Activated CD8-positive, alpha-beta memory T cell treated with anti-CD3 and anti-CD28 coated beads, Interleukin-2, amount 50 U/mL, for 24 hours (primary cell): ENCODE results near the gene MMP3.
"Not testable (repeated sequence)": the region's sequence is repeated elsewhere in the genome, so short reads cannot be mapped to it uniquely, and the experiment has no call there.

Experiments
- DNase-seq: peaks from one replicate; pipeline ENCODE4 v3.0.0-alpha.2; 2020; ENCODE audit errors: extremely low read depth

Gene MMP3

DNA sequence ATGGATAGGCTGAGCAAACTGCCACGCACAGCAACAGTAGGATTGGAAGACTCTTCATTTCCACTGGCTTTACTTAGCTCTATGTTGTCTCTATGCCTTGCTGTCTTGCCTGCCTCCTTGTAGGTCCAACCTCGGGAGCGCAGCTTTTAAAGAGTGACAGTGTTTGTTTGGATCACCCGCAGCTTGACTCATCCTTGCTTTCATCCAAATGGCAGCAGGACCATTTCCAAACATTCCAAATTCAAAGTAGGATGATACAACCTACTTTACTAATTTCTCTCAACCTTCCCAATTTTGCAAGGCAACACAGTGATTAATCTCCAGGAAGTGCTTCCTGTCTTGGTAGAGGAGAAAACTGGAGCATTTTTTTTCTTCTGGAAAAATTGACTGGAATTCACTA lies at the start of gene MMP3:
Gene MMP3, minus strand, starts transcription at position 121 of the 400 bp plus-strand sequence. Its CDS starts 63 bp downstream, at position 58.
- no peak for DNase-seq

GRCh38 chr11:102891736-102892135 lies 48.3 kb upstream of the MMP3 start:
- DNase-seq = no peak

GRCh38 chr11:102886999-102887398 lies 43.6 kb upstream of the MMP3 start:
- DNase-seq = no peak

DNA sequence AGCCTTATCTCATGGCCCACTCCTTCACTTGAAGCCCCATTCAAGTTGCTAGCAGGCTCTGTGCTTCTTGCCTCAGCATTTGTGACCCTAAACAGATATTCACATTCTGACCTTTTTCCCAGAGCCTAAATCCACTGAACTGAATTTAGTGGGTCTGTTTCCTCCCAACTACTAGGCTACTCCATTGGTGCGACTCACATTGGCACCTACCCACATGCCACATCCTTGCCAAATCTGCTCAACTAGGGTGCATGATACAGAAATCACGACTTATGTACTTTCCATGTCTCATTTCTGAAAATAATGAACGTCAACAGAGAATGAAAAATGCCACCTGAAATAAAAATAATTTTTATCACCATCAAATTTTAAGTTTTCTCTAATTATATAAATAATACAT lies 39.7 kb upstream of the MMP3 start:
- DNase-seq = no peak

GRCh38 chr11:102882389-102883024 lies 39.1 kb upstream of the MMP3 start:
- DNase-seq = no peak

GRCh38 chr11:102879801-102880200 lies 36.4 kb upstream of the MMP3 start:
- DNase-seq = no peak

DNA sequence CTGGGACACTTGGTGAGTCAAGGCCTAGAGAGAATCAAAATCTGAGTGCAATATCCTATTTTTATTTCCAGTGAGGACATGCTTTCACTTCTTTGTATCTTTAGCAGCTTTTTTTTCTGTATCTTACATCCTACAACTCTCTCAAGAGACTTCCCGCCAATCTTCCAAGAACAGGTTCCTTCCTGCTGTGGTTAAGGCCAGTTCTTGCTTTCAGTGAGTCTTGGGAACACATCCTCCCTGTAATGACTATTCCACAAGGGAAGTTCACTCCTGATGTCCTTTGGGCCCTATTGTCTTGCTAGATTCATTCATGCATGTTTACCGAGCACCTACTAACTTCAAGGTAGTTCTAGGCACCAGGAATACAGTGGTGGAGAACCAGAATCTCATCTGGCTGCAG lies 35.2 kb upstream of the MMP3 start:
- DNase-seq = no peak

DNA sequence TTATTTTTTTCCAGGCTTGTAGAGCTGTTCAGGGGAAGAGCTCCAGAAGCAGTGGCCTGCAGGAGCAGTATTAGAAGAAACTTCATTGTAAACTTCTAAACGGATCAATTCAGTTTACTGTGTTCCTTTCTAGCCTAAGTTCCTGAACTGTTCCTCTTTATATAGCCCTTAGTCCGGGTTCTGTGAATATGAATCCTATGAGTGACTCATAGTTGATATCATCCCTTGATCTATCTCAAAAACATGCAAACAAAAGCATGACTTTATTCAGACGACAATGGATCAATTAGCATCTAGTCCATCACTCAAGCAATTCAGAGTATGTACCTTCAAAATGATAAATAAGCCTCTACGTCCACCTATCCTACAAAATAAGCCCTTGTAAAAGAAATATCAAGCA lies 31.4 kb upstream of the MMP3 start, which contains the start of gene MMP12:
Gene MMP12, minus strand, starts transcription at position 131 of the 400 bp plus-strand sequence. Its CDS starts 45 bp downstream, at position 86.
- no peak for DNase-seq

- not testable (repeated sequence) for DNase-seq
Observed at GRCh38 chr11:102869354-102869964, 26.1 kb upstream of the MMP3 start.

GRCh38 chr11:102868339-102868738 lies 24.9 kb upstream of the MMP3 start:
- DNase-seq = no peak

DNA sequence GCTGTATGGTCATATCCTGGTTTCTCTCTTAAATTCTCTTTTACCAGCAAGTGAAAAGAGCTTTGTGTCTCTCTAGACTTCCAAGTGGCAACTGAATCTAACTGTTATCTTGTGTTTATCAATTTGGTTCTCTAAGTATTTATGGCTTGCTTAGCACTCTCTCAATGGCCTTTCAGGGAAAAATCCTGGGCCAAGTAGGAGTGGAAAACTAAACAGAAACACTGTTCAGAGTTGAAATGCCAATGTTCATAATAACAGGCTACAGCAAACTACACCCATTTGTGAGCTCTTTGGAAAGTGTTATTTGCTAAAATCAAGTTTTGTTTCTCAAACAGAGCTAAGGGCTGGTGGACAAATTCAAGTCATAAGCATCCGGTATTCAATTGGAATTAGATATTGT lies 21.3 kb upstream of the MMP3 start:
- no peak for DNase-seq

GRCh38 chr11:102853956-102854355 lies 10.5 kb upstream of the MMP3 start:
- DNase-seq = no peak

GRCh38 chr11:102853055-102853454 lies 9.6 kb upstream of the MMP3 start:
- no peak for DNase-seq

- no peak for DNase-seq
Observed at GRCh38 chr11:102850973-102851745, 7.8 kb upstream of the MMP3 start.

GRCh38 chr11:102849311-102849710 lies 5.9 kb upstream of the MMP3 start:
- DNase-seq = no peak

GRCh38 chr11:102846292-102846691 lies 2.9 kb upstream of the MMP3 start:
- DNase-seq = no peak

DNA sequence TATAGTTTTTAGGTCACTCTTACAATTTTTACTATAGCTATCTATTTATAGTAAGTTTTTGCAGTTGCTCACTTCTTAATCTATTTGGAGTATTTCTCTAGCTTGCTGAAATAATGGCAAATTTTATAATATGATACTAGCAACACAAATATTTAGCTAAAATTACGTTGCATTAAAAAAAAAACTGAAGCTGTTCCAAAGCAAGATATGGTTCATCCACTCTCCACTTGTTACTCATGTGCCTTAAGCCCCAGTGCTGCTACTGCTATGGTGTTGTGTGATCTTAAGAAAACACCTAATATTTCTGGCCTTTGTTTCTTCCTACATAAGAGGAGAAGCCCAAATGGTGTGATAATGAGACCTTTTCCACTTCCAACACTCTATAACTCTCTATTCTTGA lies 479 bp downstream of the MMP3 start:
- DNase-seq = no peak

DNA sequence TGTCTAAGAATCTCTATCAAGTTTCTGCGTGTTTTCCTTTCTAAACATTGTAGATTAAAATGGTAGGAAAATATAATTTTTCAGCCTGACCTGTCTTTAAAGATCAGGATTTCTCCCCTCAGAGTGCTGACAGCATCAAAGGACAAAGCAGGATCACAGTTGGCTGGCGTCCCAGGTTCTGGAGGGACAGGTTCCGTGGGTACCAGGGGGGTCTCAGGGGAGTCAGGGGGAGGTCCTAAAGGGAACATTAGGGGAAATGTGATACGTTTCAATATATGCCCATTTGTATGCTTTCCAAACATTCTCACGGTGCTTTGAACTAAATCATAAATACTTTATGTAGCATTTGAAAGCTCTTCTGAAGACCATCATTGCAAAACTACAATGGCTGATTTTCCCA lies 3.4 kb downstream of the MMP3 start:
- DNase-seq = no peak

GRCh38 chr11:102837646-102838045 lies 5.8 kb downstream of the MMP3 start:
- DNase-seq = no peak

- no peak for DNase-seq
Observed at GRCh38 chr11:102837156-102837555, 6.3 kb downstream of the MMP3 start.

- DNase-seq = no peak
Observed at GRCh38 chr11:102836290-102836875, 7.0 kb downstream of the MMP3 start.

DNA sequence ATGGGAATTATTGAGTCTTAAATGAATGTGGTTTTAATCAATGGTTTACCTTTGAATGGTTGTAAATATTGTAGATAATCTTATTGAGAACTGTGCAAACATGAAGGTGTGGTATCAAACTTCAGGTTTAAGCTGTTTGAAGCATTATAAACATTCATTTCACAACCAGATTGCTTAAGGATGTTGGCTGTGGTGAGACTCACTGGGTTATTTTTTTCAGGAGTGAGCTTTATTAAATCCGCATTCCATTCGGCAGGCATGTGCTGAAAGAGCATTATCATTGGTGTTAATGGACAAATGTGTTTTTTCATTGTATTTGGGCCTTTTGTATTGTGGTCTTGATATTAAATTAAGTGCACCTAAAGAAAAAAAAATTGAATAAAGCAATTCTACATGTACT lies 9.7 kb downstream of the MMP3 start:
- no peak for DNase-seq

DNA sequence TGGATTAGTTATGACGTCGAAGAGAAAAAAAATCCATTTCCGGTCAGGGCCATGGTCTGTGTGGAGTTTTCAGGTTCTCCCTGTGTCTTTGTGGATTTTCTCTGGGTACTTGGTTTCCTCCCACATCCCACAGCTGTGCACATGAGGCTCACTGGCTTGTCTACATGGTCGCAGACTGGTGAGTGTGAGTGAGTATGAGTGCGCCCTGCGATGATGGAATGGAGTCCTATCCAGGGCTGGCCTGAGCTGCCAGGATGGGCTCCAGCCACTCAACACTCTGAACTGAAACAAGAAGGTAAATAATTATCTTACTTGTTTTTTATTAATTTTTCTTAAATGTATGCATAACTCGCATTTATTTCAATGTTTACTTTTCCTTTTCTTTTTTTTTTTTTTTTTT lies 10.8 kb downstream of the MMP3 start:
- no peak for DNase-seq
